AG09309 (cell line): ENCODE measurements around the gene PRDM7.
"Not testable (repeated sequence)": the region's sequence is repeated elsewhere in the genome, so short reads cannot be mapped to it uniquely, and the experiment has no call there.

Experiments used
- DNase-seq: peaks from one replicate; pipeline ENCODE4 v3.0.0-alpha.2; 2010; ENCODE audit warnings: low read depth
- H3K4me3 ChIP-seq: 2 replicates; pipeline ENCODE4 v1.5.1; 2011; ENCODE audit warnings: mild to moderate bottlenecking, low read depth, low read length, moderate library complexity; ENCODE audit not compliant: control insufficient read depth
- TF ChIP-seq, protein P1 (sequence below): IDR thresholded peaks from 2 replicates; pipeline ENCODE4 v1.5.1; 2011; ENCODE audit warnings: mild to moderate bottlenecking, low read depth, low read length, inconsistent platforms; ENCODE audit not compliant: insufficient read depth, control insufficient read depth; ENCODE audit errors: missing control alignments

The PRDM7 gene

DNA sequence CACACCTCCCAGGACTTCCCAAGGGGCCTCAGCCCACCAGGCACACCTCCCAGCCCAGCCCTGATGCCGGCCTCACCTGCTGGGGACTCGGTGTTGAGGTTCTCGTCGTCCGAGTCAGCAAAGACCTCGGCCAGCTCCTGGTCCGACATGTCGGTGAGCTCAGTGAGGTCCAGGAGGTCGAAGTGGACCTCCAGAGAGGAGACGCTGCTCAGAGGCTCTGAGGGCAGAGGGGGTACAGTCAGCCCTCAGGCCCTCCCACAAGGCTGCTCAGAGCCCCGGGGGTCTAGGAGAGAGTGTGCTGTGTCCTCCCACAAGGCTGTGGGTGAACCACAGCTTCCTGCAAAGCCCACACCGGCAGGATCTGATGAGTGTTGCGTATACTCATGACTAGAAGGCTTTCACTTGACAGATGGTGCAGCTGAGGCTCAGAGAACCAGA lies 68.4 kb downstream of the PRDM7 start:
- DNase-seq = no peak
- H3K4me3 ChIP-seq = no peak overlapping the region
- TF ChIP-seq, protein P1, sequence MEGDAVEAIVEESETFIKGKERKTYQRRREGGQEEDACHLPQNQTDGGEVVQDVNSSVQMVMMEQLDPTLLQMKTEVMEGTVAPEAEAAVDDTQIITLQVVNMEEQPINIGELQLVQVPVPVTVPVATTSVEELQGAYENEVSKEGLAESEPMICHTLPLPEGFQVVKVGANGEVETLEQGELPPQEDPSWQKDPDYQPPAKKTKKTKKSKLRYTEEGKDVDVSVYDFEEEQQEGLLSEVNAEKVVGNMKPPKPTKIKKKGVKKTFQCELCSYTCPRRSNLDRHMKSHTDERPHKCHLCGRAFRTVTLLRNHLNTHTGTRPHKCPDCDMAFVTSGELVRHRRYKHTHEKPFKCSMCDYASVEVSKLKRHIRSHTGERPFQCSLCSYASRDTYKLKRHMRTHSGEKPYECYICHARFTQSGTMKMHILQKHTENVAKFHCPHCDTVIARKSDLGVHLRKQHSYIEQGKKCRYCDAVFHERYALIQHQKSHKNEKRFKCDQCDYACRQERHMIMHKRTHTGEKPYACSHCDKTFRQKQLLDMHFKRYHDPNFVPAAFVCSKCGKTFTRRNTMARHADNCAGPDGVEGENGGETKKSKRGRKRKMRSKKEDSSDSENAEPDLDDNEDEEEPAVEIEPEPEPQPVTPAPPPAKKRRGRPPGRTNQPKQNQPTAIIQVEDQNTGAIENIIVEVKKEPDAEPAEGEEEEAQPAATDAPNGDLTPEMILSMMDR = no peak

DNA sequence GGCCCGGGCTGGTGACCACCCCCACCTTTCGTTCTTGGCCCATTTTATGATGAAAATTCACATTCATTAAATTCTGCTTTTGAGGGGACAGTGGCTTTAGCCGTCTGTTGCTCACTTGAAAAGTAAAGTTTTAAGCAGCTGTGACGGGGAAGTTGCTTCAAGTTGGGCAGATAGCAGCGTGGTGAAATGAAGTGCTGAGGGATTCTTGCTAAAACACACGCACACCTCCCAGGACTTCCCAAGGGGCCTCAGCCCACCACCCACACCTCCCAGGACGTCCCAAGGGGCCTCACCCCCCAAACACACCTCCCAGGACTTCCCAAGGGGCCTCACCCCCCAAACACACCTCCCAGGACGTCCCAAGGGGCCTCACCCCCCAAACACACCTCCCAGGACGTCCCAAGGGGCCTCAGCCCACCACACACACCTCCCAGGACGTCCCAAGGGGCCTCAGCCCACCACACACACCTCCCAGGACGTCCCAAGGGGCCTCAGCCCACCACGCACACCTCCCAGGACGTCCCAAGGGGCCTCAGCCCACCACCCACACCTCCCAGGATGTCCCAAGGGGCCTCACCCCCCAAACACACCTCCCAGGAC lies 69.4 kb downstream of the PRDM7 start:
- not testable (repeated sequence) for H3K4me3 ChIP-seq, DNase-seq

DNA sequence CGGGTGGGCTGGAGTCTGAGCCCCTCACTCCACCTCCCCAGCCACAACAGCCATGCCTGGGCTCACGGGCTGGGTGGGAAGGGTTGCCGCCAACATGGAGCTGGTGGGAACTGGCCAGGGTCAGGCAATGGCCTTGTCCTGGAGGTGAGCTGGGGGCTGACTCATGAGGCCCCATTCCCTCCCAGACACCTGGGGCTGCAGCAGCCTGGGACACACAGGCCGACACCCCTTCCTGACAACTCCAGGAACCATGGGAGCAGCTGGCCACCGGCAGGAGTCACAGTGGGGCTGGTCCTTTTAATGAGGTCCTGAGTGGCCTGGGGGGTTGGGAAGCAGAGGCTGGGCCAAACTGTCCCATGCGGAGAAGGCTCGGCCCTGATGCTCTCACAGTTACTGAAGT lies 70.1 kb downstream of the PRDM7 start:
- TF ChIP-seq, protein P1 = no peak
- no peak overlapping the region for H3K4me3 ChIP-seq
- no peak for DNase-seq
